EL (cell line): Measurements from ENCODE around the gene ATP2B2.
A peak's percentile ranks its signal among the peaks of the same experiment; 100 is the strongest.

Experiments used
- DNase-seq: peaks from one replicate; pipeline ENCODE4 v3.0.0-alpha.2; 2016

ATP2B2 gene

GRCh38 chr3:10289787-10290355, 215.5 kb downstream of the ATP2B2 start:
- no peak for DNase-seq

GRCh38 chr3:10289077-10289476, 216.3 kb downstream of the ATP2B2 start:
- no peak for DNase-seq

DNA sequence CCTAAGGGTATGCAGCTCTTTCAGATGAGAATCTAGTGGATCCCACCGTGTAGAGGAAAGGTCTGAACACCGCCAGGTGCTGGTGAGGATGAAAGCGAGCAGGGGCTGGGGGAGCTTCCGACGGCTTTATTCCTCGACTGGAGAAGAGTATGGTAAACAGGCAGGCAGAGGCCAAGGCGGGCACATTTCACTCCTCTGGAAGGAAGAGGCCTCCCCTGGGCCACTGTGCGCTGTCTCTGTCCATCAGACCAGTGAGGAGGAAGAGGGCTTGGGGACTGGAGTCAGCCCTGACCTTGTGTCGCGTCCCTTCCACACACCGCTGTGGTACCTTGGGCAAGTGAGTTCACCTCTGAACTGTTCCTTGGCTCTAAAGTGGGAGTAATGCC, 216.8 kb downstream of the ATP2B2 start:
- DNase-seq: no peak

- DNase-seq: no peak
These were observed 217.3 kb downstream of the ATP2B2 start for GRCh38 chr3:10287936-10288574.

DNA sequence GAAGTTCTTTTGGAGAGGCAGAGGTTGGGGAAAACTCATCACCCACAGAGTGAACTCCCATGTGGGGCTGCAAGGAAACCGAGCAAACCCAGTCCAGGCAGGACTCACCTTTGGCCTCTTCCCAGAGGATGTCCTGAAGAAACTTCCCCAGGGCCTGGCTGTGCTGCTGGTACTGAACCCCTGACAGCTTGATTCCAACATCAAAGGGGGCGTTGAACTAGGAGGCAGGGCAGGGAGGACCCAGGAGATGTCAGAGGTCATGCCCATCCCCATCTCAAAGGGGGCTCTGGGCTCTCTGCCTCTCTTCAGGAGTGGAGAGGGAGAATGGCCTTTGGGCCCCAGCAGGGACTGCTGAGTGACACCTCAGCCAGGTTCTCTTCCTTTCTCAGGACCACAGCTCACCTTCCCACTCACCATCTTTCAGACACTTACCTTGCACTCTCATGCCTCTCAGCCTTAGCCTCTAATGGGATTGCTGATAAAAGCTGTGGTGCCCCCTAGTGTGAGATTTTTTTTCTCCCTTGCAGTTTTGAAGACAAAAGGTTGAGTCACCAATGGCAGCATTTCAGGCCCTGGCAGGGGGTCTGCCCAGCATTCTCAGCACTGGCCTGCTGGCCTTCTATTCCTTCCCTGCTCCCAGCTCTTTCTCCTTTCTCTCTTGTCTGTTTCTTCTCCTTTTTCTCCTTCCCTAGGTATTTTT, 218.6 kb downstream of the ATP2B2 start:
- peak; percentile 38 for DNase-seq

DNA sequence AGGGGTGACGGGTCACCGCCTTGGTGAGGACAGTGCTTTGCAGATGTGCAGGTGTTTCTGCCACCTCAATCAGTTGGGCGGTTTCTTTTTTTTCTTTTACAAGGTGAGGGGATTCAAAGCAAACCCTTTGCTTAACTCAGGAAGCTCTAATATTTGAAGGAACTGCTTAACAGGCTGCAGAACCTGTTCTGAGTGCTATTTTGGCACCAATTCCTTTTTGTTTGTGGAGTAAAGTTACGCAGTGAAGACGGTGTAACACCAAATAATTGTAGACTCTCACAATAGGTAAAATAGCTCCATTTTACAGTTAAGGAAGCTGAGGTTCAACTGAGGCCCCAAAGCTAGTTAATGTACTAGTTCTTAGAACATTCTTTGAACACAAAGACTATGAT, 219.3 kb downstream of the ATP2B2 start:
- no peak for DNase-seq

DNA sequence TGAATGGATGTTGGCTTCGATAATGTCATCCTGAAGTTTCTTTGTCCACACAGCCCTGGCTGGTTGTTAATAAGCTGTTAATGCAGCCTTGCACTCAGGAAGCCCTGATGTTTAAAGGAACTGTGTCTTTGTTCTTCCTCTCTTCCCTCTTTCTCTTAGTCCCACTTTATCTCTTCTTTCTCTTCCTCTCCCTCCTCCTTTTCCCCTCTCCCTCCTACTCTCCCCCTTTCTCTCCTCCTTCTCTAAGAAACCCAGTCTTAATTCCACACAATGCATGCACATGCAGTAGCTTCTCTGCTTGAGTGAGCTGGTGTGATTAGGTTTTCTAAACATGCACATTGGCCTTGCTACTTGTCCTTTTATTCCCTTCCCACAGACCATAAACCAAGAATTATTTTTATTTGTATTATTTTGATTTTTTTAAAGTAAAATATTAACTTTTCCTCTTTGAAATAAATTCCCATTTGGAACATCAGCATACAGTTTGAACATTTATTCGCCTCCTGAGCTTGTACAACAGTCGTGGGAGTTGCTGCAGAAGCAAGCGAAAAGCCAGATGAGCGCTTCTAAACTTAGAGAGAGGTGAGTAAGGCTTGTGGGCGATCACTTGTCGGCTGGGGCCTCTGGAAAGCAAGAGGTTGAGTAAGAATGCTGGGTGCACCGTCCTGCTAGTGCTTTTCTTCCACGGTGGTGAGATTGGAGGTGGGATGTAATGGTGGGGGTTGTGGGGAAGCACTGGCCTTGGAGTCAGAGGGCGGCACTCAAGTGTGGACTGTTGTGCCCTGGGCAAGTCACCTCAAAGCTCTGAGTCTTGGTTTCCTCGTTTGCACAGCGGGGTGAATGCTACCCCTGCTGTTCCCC, 219.9 kb downstream of the ATP2B2 start:
- no peak for DNase-seq

- no peak for DNase-seq
These were observed 220.9 kb downstream of the ATP2B2 start for GRCh38 chr3:10284496-10284895.

- DNase-seq: no peak
These were observed 221.7 kb downstream of the ATP2B2 start for GRCh38 chr3:10283638-10284037.

DNA sequence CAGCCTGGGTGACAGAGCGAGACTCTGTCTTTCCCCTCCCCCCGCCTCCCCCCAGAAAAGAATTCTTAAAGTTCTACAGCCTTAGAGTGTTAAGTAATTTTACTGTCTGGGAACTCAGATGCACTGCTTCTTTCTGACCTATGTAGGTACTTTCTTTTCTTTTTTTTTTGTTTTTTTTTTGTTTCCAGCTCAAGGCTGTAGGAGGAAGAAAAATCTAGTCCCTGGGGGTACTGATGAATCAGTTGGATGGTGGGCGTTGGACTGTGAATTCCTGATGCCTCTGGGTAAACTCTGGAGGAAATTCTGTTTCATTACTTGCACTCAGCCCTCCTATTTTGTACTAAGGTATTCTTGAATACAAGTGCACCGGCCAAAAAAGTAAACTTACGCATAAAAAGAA, 223.4 kb downstream of the ATP2B2 start:
- no peak for DNase-seq

- no peak for DNase-seq
These were observed 224.8 kb downstream of the ATP2B2 start for GRCh38 chr3:10280571-10280970.

DNA sequence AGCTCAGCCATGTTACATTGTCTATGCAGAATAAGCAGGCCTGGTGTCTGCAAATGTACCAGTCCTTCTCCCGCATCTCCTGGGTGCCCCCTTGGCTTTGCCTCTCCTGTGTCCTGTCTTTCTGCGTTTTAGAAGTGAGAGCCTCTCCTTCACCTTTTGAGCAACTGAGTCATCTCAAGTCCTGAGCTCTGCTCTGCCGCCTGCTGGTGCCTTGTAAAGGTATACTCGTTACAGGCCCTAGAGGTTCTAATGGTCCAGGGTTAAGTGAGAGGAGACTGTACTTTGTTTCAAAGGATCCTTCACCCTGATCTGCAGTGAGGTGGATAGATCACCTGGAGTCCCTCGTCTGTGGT, 225.2 kb downstream of the ATP2B2 start:
- no peak for DNase-seq

DNA sequence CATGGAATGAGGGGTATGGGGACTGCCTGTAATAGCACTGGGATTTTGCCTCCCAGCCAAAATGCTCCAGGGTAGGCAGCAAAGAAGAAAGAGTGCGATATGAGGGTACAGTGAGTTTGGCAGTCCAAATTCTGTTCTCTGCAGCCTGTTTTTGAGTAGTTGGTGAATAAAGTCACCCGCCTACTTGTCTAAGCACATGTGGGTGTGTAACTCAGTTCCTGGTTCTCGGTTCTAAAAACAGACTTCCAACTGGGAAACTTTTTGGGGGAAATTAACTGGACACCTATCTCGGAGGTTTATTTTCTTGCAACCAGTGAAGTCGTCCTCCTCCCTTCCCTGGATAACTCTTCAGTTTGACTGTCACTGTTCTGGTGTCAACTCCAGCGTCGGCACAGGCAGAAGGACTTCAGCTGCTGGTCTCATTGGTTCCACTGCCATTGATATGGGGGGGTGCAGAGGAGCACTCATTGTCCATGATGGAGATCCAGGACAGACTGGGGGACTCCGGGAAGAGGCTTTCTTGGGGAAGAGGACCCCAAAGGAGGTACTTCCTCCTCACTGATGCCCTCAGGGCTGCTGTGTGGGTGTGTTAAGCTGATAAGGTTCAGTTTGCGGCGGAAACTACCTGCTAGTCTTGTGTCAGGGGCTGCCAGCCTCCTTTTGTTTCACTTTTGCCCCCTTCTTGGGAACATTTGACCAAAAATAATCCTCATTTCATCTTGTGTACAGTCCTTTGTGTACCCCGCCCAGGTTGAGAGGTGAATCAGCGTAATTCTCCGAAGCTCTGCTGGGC, 225.8 kb downstream of the ATP2B2 start:
- no peak for DNase-seq

DNA sequence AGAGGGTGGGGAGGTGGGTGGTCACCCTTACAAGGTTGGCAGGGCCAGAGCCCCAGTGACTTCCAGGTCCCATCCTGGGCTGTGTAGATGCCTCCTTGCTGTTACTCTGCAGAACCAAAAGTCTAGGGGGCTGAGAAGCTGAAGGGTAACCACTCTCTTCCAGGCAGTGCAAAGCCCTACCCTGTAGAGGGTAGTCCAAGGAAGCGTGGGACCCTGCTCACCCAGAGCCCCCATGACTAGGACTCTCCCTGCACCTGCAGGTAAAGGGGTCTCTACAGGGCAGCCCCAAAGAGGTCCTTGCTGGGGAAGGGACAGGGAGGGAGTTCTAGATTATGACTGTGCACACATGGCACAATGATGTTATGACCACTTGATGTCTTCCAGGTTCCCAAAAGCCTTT, 226.9 kb downstream of the ATP2B2 start:
- no peak for DNase-seq

DNA sequence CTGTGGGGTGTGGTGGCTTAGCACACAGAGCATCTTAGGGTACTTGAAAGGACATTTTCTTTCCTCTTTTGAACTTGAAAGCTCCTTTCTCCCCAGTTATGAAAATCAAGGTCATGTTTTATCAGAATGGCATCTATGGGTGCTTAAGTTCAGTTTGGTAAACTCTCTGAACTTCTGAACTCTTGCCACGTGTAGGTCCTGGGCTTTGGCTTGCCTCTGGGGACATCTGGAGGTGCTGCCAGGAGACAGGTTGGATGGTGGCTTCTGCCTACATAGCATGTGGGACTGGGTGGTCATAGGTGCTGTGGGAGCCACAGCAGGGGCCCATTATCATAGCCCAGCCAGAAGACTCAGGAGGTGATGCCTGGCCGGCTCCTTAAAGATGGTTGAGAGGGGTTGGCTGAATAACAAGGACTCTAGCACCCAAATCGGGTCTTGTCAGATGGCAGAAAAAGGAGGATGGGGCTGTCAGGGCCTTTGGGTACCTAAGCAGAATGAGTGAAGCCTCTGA, 228.2 kb downstream of the ATP2B2 start:
- DNase-seq: no peak

- DNase-seq: no peak
These were observed 230.8 kb downstream of the ATP2B2 start for GRCh38 chr3:10274601-10275000.
